HG03558 (cell line): ENCODE data around the gene PHOSPHO1.
"Not testable (repeated sequence)": the region's sequence is repeated elsewhere in the genome, so short reads cannot be mapped to it uniquely, and the experiment has no call there.

Experiments
- ATAC-seq: cut with Tn5 transposase; IDR thresholded peaks from one replicate; pipeline ENCODE4 v1.9.1; 2021; ENCODE audit warnings: moderate number of reproducible peaks; ENCODE audit not compliant: unreplicated experiment; ENCODE audit errors: extremely low read depth

The PHOSPHO1 gene

DNA sequence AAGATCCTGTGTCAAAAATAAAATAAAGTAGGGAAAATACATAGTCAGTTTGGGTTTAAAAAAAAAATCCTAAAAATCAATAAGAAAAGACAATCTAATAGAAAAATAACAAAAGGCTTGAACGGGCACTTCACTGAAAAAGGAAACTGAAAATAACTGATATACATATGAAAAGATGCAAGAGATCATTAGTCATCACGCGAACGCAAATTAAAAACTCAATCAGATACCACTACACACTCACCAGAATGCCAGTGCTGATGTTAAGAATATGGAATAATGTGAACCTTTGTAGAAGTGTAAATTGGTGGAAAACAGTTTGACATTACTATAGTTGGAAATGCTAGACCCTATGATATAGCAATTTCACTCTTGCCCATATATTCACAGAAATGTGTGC lies 34.8 kb downstream of the PHOSPHO1 start:
- no peak for ATAC-seq

DNA sequence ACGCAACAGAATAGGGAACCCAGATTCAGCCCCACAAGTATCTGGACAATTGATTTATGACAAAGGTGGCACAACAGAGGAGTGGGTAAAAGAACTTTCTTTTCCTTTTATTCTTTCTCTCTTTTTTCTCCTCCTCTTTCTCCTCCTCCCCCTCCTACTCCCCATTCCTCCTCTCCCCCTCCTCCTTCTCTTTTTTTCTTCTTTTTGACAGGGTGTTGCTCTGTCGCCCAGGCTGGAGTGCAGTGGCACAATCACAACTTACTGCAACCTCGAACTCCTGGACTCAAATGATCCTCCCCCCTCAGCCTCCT lies 36.3 kb downstream of the PHOSPHO1 start:
- ATAC-seq: no peak

- no peak for ATAC-seq
These were observed 36.9 kb downstream of the PHOSPHO1 start for GRCh38 chr17:49193513-49194296.

DNA sequence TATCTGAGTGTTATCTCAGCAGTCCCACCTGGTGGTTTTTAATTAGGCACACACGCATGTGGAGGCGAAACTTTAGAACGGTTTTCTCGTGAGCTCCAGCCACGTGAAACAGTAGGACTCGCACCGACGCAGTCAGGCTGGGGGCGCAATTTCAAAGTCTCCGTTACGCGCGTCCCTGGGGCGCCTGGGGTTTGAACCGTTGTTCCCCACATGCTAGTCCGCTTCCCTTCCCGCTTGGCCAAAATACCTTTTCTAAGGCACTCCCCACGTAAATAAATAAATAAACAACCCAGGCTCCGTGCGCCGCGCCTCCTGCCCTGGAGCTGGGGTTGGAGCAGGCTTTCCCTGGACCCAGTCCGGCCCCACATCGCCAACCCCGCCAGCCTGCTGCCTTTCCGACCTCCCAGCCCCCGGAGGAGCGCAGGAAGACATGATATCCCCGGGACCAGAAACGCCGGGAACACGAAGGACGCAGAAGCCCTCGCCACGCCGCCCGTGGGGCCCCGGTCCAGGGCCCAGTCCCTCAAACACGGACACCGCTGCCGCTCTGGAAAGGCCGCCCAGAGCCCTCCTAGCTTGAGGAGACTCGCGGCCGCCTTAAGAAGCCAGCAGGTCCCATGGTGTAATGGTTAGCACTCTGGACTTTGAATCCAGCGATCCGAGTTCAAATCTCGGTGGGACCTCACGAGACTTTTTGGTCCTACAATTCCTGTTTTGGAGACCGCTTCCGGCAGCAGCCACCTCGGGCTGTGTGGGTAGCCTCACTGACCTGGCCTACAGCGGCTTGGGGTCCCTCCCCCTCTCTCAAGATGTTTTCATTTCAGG lies 38.5 kb downstream of the PHOSPHO1 start:
- peak; percentile 29 for ATAC-seq

DNA sequence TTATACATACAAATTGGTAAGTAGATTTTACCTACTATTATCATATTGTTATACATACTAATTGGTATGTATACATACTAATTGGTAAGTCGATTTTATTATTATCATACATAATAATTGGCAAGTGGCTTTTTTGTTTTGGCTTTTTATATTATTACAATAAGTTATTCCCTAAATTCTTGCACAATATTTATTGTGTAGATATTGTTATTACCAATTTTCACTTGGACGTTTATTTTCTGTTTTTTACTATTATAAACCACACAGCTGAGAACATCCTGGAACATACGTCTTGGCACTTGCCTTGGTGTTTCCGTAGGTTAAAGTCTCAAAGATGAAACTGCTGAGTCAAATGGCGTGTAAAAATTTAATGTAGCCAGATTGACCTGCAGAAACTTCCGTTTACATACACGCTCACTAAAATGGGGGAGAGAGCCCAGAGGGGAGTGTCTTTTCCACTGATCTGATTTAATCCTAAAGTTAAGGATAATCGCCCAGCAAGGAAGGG lies 39.1 kb downstream of the PHOSPHO1 start:
- no peak for ATAC-seq

DNA sequence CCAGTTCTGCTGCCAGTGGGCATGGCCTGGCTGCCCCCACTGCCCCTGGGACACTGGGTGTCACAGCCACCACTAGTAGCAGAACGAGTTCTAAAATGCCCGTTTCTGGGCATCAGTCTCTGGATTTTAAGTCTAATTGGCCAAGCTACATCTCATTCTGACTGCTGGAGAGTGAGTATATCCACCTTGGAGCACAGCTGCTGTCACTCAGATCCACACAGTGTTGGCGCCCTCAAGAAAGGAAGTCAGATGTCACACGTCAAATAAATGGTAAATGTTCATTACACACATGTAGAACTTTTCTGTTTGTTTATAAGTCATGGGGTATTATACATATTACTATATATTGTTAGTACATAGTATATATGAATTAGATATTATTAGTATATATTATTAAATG lies 39.7 kb downstream of the PHOSPHO1 start:
- no peak for ATAC-seq

DNA sequence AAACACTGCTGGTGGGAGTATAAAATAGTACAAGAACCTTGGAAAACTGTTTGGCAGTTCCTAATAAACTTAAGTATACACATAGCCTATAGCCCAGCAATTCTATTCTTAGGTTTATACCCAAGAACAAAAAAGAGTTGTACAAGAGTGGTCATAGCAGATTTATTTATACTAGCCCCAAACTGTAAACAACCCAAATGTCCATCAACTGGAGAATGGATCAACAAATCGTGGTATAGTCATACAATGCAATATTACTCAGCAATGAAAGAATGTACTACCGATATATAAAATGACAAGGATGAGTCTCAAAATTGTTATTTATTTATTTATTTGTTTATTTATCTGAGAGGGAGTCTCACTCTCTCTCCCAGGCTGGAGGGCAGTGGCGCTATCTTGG lies 43.3 kb downstream of the PHOSPHO1 start:
- no peak for ATAC-seq

DNA sequence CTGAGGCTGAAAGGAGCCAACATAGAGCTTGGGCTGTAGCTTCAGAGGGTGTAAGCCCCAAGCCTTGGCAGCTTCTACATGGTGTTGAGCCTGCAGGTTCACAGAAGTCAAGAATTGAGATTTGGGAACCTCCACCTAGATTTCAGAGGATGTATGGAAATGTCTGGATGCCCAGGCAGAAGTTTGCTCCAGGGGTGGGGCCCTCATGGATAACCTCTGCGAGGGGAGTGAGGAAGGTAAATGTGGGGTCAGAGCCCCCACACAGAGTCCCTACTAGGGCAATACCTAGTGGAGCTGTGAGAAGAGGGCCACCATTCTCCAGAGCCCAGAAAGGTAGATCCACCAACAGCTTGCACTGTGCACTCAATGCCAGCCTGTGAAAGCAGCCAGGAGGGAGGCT lies 45.2 kb downstream of the PHOSPHO1 start:
- ATAC-seq: not testable (repeated sequence)

DNA sequence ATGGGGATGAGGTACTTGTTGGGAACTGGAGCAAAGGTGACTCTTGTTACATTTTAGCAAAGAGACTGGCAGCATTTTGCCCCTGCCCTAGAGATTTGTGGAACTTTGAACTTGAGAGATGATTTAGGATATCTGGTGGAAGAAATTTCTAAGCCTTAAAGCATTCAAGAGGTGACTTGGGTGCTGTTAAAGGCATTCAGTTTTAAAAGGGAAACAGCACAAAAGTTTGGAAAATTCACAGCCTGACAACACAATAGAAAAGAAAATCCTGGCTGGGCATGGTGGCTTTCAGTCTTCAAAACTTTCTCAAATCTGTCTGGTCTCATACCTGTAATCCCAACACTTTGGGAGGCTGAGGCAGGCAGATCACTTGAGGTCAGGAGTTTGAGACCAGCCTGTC lies 46.1 kb downstream of the PHOSPHO1 start:
- not testable (repeated sequence) for ATAC-seq

DNA sequence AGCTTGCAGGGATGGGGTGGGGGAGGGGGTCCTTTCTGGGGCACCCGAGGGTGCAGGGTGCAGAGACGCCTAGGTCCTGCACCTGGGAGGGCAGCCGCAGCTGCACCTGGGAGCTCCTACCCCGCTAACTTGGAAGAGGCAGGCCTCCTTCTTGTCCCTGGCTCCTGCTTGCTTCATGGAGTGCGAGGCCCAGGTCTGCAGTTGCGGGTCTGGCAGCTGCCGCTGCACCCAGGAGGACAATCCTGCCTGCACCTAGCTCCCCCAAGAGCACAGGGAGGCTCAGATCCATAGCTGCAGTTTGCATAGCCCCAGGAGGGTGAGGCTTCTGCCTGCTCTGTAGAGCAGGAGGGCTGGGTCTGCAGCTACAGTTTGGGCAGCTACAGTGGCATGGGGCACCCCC lies 46.8 kb downstream of the PHOSPHO1 start:
- no peak for ATAC-seq

DNA sequence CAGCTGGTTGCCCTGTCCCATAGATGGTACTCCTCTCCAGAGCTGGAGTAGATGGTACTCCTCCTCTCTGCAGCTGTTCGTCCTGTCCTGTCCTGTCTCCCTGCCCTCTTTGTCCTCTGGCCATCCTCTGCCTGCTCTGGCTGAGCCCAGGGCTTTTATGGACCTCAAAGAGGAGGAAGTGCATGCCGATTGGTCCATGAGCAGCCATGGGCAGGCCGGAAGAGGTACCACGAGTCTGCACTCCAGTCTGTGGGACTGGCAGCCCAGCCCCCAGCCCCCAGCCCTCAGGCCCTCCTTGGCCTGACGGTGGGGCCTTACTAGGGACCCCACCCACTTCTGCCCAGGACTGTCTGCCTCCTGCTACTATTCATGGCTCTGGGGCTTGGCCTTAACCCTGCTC lies 47.2 kb downstream of the PHOSPHO1 start:
- ATAC-seq: no peak

DNA sequence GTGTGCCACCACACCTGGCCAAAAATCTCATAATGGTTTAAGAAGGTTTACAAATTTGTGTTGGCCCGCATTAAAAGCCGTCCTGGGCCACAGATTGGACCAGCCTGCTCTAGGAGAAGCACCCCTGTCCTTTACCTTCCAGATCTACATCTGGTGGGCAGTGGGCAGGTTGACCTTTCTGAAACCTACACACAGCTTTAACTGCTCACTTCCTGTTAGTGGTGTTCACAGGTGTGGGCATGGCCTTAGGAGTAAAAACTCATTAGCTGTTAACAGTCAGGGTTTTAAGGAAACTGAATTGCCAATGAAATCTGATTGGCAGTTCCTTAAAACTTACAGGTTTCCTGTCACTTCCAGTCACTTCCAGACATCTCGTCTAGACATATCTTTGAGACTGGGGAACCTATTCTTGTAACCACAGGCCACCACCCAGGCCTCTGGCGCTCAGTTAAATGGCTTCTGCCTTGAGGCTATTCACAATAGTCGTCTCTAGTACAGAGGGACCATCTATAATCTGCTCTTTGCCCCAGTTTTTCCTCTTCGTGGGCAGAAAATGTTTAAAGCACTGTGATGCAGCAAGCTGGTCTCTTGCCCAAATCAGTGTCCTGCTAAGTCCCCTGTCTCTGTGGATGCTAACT lies 49.5 kb downstream of the PHOSPHO1 start:
- no peak for ATAC-seq

DNA sequence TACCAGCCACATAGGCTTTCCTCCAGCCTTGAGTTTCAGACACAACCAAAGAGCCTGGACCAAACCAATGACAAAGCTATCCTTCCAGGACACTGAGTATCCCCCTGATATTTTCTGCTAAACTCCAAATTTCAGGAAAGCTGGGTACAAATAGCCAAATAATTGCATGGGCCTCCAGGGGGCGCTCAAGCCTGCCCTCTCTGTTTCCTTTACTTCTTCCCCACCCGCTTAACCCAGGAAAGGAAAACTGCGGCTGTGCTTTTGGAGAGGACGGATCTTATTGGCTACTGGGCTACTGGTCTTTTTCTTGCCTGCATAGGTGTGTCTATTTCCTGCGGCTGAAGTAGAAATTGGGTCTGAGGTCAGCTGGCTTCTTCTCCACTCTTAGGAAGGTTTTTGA lies 50.3 kb downstream of the PHOSPHO1 start:
- no peak for ATAC-seq

DNA sequence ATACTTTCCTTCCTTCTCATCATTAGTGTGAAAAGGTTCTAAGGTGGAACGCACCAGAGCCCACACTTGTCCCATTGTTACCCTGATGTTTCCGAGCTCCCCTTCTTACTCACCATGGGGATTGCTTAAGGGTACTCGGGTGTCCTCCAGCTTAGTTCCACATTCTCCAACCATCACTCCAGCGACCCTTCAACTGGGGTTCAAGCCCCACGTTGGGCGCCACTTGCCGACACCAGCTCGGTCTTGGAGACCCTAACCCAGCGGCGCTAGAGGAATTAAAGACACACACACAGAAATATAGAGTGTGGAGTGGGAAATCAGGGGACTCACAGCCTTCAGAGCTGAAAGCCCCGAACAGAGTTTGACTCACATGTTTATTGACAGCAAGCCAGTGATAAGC lies 54.6 kb downstream of the PHOSPHO1 start:
- ATAC-seq: not testable (repeated sequence)
